NCI-H2227 treated with DMSO at 0.1 percent for 48 hours (cell line): ENCODE measurements around the gene L1TD1.
"Not testable (repeated sequence)": the region's sequence is repeated elsewhere in the genome, so short reads cannot be mapped to it uniquely, and the experiment has no call there.

Experiments
- DNase-seq: peaks from one replicate; lab custom pipeline; 2025; lab: John Stamatoyannopoulos, UW

The L1TD1 gene

DNA sequence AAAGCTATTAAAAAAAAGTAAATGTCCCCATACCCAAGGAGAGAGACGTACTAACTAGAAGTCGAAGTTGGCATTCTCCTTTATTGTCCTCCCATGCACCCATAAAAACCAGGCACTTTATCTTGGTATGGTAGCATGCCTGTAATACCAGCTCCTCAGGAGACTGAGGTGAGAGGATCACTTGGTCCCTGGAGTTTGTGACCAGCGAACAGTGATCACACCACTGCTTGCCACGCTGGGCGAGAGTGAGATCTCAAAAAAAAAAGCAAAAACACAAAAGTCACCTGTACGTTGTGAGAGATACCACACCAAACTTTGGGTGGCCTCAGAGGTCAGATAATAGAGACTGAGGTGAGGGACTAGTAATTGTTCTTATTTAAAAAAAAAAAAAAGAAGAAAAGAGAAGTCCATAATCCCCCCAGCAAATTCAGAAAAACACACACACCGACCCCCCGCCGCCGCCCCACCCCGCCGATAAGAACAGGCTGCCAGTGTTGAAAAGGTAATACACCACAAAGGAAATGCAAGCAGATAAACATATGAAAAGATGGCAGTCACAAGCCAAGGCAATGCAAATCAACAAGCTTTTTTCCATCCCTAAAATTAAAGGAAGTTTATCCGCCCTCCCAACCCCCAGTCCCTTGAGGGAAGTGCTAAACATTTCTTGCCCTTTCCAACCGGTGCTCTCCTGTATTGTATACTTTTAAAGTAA, 3.6 kb downstream of the L1TD1 start:
- no peak for DNase-seq

DNA sequence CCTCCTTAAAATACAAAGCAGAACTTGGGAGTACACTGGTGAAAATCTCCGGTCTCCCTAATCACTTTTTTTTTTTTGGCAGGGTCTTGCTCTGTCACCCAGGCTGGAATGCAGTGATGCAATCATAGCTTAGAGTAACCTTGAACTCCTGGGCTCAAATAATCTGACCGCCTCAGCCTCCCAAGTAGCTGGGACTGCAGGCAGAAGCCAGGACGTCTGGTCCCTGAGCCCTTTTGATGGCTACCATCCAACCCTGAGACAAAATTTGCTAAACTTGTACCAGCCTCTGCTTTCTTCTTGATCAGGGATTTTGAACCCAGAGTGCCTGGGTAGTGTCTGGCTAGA, 4.1 kb downstream of the L1TD1 start:
- no peak for DNase-seq

- no peak for DNase-seq
Observed at GRCh38 chr1:62207187-62207586, 12.5 kb downstream of the L1TD1 start.

DNA sequence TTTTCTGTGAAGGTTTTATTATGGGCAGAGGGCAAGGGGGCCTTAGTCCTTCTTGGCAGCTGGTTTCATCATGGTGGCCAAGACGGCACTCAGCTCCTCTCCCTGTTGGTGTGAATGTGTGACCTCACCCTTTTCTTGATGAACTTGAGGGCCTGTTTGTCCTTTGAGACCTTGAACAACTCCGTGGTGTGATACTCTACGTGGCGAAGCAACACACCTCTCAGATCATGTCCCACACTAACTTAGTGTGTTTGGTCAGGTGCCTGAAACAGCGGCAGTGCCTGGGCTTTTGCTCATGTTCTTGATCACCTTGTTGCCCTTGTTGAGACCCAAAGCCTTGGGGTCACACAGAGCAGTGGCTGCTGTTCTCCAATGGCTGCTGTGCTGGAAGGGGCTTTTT, 13.4 kb downstream of the L1TD1 start:
- no peak for DNase-seq

- no peak for DNase-seq
Observed at GRCh38 chr1:62208970-62209369, 14.3 kb downstream of the L1TD1 start.

DNA sequence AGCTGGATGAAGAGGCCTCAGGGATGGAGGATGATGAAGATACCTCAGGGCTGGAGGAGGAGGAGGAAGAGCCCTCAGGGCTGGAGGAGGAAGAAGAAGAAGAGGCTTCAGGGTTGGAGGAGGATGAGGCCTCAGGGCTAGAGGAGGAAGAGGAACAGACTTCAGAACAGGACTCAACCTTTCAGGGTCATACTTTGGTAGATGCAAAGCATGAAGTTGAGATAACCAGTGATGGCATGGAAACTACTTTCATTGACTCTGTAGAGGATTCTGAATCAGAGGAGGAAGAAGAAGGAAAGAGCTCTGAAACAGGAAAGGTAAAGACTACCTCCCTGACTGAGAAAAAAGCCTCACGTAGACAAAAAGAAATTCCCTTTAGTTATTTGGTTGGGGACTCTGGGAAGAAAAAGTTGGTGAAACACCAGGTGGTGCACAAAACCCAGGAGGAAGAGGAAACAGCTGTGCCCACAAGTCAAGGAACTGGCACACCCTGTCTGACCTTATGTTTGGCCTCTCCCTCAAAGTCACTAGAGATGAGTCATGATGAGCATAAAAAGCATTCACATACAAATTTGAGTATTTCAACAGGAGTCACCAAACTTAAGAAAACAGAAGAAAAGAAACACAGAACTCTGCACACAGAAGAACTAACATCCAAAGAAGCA, 15.4 kb downstream of the L1TD1 start:
- no peak for DNase-seq

DNA sequence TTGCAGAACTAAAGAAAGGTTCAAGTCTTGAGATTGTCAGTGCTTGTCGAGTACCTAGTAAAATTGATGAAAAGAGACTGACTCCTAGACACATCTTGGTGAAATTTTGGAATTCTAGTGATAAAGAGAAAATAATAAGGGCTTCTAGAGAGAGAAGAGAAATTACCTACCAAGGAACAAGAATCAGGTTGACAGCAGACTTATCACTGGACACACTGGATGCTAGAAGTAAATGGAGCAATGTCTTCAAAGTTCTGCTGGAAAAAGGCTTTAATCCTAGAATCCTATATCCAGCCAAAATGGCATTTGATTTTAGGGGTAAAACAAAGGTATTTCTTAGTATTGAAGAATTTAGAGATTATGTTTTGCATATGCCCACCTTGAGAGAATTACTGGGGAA, 16.3 kb downstream of the L1TD1 start:
- DNase-seq: no peak

DNA sequence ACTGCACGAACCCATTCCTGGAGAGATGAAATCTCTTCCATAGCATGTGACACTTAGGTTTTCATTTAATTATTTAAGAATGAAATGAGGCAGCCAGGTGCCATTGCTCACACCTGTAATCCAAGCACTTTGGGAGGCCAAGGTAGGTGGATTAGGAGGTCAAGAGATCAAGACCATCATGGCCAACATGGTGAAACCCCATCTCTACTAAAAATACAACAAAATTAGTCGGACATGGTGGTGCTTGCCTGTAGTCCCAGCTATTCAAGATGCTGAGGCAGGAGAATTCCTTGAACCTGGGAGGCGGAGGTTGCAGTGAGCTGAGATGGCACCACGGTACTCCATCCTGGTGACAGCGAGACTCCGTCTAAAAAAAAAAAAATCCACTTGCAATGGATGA, 17.8 kb downstream of the L1TD1 start:
- DNase-seq: no peak

DNA sequence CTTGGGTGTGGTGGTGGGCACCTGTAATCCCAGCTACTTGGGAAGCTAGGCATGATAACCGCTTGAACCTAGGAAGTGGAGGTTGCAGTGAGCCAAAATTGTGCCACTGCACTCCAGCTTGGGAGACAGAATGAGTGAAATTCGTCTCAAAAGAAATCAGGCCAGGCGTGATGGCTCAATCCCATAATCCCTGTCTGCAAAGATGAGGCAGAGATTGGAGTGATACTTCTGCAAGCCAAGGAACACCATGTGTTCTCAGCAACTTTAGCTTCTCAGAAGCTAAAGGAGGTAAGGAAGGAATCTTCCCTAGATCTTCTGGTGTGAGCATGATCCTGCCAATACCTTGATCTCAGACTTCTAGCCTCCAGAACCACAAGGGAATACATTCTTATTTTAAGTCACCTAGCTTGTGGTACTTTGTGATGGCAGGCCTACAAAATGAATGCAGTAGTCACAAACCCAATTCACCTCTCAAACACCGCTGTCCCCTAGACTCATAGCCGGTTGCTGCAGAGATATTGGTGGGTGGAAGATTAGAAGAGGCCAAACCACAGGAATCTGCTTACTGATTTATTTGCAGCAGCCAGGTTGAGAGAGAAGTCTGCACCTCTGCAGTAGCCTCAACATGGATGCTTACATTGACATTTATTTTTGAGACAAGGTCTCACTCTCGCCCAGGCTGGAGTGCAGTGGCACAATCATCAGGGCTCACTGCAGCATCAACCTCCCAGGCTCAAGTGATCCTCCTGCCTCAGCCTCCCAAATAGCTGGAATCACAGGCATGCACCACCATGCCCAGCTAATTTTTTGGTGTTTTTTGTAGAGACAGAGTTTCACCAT, 18.6 kb downstream of the L1TD1 start:
- no peak for DNase-seq

- DNase-seq: no peak
Observed at GRCh38 chr1:62218604-62219003, 24.0 kb downstream of the L1TD1 start.

- DNase-seq: not testable (repeated sequence)
Observed at GRCh38 chr1:62220456-62220855, 25.8 kb downstream of the L1TD1 start.

DNA sequence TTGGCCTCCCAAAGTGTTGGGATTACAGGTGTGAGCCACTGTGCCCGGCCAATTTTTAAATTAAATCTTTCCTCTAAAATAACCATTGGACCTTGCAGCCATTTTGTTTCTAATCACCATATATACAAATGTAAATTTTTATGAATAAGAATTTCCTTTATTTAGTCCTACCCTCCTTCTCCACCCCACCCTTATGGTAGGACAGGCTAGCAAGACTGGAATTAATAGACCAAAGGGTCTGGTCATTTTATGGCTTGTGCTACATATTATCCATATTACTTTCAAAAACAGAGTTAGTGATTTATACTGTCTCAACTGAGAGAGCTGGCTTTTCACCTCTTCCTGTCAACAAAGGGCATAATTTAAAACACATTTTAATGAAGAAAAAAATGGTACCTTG, 26.5 kb downstream of the L1TD1 start:
- DNase-seq: no peak

GRCh38 chr1:62222321-62222720, 27.7 kb downstream of the L1TD1 start:
- no peak for DNase-seq

- DNase-seq: no peak
Observed at GRCh38 chr1:62224182-62224581, 29.5 kb downstream of the L1TD1 start.

DNA sequence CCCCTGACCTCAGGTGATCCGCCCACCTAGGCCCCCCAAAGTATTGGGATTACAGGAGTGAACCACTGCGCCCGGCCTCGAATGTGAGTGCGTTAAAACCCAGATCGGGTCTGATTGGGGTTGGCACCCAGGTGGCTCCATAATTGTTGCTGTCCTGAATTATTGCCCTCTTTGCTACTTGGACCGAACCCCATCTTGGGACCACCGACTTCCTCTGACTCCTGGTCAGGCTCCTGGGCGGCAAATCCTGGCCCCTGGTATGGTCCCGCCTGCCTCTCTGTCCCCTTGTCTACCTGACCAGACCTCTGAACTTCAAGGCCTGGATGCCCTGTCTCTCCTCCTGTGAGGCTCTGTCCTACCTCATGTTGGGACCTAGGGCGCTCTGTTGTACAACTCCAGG, 32.8 kb downstream of the L1TD1 start:
- no peak for DNase-seq

GRCh38 chr1:62228136-62228882, 33.7 kb downstream of the L1TD1 start:
- no peak for DNase-seq

DNA sequence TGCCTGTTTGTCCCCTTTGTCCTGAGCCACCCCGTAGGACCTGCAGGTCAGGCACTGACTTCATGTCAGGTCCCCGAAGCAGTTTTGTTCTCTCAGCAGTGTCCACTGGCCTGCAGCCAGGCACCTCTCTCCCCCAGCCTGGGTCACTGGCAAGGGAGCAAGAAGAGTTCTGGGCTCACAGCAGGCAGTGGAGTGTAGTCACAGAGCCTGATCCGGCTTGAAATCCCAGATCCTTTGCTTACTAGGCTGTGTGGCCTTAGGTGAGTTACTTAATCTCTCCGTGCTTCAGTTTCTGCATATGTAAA, 34.2 kb downstream of the L1TD1 start:
- DNase-seq: no peak

GRCh38 chr1:62229468-62229867, 34.8 kb downstream of the L1TD1 start:
- no peak for DNase-seq

DNA sequence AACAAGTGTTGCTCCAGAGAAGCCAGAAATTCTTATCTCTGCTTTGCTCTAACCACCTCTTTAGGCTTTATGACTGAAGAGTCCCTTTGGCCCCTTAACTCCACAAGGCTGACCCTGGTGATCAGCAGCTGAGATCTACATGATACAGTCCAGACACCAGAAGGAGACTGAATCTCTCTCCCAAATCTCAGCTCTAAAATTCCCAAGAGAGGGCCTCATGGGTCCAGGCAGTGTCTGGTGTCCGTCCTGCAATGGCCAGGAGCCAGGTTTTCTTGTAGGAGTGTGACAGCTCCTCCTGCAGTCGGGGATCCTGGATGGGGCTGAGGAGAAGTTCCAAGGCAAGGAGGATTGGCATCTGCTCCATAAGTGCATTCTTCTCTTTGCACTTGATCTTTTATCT, 35.3 kb downstream of the L1TD1 start:
- DNase-seq: no peak

DNA sequence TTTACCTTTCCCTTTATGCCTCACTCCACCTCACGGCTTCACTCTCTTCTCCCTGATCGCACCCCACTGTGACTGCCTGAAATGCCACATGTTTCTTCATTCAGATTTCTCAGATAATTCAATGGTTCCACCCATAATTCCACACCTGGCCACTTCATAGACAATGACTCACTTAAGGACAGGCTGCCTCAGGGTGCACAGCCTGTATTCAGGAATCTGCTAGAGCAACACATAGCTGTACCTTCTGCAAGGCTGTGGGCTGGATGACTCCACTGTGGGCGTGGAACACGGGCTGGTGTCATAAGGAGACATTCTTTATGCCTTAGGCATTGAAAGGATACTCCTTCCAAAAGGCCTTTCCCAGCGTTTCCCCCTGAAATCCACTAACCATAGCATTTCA, 36.1 kb downstream of the L1TD1 start:
- no peak for DNase-seq

GRCh38 chr1:62232871-62233278, 38.2 kb downstream of the L1TD1 start:
- no peak for DNase-seq

DNA sequence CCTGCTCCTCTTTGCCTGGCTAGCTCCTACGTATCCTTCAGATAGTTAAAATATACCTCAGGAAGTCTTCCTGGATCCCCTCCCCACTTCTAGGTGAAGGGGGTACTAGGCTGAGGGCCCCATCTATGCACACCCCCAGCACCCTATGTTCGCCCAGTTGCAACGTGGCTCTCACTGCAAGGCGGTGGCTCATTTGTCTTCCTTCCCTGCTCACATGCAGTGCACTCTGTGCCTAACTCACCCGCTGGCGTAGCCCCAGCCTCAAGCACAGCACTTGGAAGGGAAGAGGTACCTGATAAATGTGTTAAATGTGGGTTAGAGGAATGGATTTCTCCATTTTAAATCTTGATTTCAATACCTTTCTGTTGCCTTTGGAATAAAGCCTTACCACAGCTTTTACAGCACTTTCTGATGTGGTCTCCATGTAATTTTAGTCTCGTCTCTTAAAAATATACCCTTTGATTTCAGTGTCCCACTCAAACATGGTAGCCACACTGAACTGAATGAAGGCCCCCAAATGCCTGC, 39.3 kb downstream of the L1TD1 start:
- no peak for DNase-seq
